NOMO-1 treated with dmso at 0.1 percent for 144 hours (cell line): Measurements from ENCODE around the gene MEGF11.
"Not testable (repeated sequence)": the region's sequence is repeated elsewhere in the genome, so short reads cannot be mapped to it uniquely, and the experiment has no call there.

Source experiments
- DNase-seq: peaks from one replicate; lab custom pipeline; 2025; ENCODE audit not compliant: unreplicated experiment; lab: John Stamatoyannopoulos, UW

Gene MEGF11

DNA sequence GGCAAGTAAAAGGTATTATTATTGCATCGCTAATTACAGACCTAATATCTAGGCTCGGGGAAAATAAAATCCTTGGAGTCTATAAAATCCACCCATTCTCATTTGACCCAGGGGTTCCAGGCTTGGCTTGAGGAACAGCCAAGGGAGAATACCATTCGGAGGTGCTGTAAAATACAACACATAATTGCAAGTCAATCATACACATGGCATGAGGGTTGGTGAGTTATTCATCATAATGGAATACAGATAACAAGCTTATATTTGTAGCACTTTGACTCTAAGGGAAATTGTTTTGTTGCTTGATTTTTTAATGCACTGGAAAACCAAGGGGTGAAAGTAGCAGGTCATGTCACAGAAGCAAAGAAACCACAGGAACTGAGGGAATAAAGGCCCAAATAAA is 23.0 kb upstream of the MEGF11 start:
- no peak for DNase-seq

DNA sequence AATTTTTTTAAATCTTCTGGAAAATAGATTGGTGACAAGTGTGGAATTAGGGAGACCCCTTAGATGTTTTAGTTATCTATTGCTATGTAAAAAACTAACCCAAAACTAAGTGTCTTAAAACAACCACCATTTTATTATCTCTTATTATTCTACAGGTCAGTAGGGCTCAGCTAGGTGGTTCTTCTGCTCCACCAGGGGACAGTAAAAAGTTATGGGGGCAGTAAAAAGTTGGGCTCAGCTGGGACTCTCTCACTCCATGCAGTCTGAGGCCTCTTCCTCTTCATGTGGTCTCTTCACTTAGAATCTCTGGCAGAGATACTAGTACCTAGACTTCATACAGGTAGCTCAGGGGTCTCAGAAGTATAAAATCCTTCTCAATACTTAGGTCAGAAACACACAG is 21.8 kb upstream of the MEGF11 start:
- DNase-seq = no peak

DNA sequence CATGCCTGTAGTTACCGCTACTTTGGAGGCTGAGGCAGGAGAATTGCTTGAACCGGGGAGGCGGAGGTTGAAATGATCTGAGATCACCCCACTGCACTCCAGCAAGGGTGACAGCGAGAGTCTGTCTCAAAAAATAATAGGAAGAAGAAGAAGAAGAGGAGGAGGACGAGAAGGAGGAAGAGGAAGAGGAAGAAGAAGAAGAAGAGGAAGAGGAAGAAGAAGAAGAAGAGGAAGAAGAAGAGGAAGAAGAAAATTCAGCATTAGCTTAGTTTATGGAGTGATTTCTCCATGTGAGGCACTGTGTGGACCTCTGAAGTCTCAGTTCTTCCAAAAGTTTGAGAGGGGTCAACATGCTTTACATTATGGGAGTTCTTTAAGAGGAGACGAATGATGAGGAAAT is 17.4 kb upstream of the MEGF11 start:
- DNase-seq = no peak

DNA sequence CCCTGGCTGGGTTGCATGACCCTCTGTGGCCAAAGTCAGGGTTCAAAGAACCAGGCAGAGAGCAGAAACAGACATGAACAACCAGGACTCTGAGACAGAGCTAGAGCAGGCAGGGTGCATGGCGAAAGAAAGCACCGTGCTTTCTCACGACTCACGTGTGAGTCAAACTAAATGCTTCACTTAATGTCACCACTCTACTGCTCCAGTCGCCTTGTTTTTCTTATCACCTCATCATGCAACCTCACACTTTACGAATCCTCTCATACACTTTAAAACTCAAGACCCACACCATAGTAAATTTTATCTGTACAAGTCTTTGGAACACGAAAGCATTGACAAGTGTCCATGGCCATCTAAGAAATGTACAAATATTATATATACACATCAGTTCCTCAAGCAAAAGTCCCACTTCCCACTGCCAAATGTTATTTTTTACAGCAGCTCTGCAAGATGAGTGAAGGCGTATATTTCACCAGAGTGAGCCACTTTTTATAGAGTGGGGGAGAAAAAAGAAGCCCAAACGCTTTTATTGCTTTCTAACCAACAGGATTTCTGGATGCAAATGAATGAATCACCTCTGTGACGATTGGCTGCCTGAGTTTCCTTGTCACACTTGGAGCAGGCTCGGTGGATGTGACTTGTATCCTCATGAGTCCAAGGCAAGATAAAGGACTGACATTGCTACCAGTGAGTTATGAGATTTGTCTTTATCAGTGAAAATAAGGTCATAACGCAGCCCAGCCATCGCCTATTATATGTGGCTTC is 16.0 kb upstream of the MEGF11 start:
- peak; percentile 82 for DNase-seq

DNA sequence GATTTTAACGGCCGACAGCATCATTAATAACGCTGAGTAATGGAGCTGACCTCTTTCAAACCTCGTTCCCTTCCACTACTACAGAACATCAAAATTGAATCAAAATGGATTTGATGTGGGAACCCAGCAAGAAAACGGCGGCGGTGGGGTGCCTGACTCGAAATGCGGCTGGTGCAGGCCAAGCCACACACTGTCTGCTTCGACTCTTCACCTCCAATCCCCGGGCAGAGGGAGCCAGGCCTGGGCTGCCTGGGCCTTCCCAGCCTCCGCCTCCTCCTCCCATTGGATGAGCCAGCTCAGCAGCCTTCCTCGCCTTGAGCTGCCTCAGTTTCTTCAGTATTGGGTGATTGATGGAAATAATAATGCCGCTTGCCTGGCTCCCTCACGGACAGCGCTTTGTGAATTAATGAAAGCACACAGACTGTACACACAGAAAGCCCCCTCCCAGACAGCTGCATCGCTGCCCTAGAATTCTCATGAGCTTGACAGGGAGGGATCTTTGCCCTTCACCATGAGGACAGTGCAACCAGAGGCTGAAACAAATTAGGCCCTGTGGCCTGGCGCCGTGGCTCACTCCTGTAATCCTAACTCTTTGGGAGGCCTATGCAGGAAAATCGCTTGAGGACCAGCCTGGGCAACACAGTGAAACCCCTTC is 11.4 kb upstream of the MEGF11 start:
- DNase-seq = no peak

DNA sequence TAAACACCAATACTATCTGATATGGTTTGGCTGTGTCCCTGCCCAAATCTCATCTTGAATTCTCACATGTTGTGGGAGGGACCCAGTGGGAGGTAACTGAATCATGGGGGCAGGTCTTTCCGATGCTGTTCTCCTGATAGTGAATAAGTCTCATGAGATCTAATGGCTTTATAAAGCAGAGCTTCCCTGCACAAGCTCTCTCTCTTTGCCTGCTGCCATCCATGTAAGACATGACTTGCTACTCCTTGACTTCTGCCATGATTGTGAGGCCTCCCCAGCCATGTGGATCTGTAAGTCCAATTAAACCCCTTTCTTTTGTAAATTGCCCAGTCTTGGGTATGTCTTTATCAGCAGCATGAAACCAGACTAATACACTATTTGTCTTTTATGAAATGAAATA is 9.3 kb upstream of the MEGF11 start:
- DNase-seq = not testable (repeated sequence)

DNA sequence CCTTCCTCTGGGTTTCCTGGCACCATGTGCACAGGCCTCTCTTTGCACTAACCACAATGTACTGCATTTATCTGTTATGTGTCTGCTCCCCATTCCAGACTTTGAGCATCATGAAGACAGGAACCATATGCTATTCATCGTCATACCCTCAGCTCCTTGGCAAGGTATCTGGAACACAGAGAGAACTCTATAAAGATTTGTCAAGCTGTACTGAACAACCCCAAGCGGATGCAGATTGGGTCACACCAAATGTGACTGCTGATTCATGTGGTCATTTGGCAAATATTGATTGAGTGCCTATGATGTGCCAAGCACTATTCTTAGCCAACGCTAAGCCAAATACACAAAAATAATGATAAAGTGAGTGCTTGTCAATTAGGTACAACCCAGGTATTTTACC is 7.5 kb upstream of the MEGF11 start:
- no peak for DNase-seq

DNA sequence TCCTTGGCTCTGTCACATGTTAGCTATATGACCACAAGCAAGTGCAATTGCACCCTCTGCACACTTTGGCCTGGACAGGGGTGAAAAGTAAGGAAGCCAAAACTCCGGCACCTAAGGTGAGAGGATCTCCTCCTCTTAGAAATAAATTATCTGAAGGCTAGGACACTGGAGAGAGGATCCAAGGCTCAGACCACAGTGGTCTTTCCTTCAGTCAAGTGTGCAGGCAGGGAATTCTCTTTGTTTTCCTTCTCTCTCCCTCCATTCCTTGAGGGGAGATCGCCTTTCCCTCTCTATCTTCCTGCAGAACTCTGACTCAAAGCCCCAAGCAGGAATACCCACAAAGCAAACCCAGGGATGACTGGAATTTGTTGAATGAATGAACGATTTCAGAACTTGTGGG is 3.1 kb upstream of the MEGF11 start:
- DNase-seq = no peak

DNA sequence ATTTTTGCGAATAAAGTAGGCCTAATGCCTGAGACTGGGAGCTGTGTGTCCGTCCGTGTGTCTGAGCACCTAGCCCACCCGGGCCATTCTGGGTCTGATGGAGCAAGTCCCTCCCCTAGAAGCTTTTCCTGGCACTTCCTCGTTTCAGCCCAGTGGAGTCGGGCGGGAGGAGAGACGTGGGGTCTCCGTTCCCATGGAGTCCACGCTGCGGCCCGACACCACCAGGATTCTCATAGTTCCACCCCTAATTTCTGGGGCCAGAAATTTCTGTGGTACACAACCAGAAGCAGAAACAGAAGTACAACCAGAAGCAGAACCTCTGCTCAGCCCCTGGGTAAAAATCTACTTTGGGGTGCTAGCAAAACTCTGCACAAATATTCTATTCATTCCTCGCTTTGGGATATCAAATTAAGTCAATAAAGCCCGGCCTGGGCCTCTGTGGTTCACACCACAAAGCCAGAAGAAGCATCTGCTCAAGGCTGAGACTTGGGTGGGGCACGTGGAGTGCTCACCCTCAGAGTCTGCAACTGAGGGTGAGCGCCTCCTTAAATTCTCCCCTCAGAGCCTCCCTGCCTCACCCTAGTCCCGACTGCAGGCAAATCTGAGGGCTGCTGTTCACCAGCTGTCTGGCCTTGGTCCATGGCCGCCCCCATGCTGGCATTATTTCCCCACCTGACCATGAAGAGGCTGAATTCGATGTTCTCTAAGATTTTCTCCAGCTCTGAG is 1.6 kb upstream of the MEGF11 start:
- DNase-seq = no peak

DNA sequence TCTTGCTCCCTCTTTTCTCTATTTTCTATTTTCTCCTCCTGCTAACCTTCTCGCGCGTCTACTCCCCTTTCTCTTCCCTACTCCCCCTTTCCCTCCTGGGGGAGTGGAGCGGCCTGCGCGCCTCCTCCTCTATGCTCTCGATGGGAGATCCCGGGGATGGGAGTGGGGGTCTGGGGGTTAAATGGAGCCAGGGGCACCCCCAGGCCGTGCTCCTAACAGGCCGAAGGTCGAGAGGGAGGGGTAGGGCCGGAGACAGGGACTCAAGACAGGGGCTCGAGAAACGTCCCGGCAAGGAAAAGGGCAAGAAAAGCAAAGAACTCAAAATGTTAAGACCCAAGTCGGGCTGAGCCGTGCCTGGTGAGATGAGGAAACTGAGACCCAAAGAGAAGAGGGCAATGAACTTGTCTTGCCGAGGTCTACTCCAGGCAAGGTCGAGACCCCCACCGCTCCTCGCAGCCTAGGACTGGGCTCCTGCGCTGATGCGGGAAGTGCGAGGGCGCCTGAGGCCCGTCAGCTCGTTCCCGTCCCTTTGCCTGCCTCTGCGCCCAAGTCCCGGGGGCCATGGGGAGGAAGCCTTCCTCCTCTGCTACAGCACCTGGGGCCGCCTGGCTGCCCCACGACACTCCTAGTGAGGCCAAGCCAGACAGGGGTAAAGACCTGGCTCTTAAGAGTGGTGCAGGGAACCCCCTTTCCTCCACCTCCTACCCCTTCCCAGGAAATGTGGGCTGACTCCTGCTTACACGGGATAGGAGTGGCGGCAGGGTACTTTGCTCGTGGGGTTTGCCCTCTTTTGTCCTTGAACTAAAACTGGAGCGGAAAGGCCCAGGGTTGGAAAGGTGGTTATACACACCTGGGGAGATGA is 770 bp upstream of the MEGF11 start:
- DNase-seq = no peak

DNA sequence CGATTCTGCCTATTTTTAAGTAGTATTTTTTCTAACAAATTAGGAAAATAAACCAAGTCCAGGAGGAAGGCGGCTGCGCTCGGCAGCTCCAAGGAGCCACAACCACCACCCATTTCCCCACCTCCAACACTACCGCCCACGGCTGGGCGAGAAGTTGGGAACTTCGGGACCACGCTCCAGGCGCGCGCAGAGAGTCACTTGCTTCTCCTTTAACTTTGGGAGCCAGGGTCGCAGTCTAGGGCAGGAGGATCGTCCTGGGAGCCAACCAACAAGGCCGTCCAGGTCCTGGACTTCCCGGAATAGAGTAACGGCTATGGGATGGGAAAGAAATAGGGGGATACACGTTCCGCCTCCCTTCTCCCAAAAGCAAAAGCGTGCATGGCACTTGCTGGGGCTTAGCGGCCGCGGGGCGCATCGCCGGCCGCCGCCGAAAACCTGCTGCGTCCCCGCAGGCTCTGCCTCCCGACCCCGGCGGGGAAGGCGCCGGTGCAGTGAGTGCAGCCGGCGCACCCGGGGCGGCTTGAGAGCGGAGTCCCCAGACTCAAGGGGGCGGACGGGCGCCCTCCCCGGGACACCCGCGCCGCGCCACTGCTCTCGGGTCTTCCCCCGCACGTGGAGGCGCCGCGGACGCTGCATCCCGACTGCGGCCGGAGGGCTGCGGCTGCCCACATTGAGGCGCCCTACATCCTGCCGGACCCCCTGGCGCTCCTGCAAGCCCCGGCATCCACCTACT is 699 bp downstream of the MEGF11 start:
- no peak for DNase-seq

DNA sequence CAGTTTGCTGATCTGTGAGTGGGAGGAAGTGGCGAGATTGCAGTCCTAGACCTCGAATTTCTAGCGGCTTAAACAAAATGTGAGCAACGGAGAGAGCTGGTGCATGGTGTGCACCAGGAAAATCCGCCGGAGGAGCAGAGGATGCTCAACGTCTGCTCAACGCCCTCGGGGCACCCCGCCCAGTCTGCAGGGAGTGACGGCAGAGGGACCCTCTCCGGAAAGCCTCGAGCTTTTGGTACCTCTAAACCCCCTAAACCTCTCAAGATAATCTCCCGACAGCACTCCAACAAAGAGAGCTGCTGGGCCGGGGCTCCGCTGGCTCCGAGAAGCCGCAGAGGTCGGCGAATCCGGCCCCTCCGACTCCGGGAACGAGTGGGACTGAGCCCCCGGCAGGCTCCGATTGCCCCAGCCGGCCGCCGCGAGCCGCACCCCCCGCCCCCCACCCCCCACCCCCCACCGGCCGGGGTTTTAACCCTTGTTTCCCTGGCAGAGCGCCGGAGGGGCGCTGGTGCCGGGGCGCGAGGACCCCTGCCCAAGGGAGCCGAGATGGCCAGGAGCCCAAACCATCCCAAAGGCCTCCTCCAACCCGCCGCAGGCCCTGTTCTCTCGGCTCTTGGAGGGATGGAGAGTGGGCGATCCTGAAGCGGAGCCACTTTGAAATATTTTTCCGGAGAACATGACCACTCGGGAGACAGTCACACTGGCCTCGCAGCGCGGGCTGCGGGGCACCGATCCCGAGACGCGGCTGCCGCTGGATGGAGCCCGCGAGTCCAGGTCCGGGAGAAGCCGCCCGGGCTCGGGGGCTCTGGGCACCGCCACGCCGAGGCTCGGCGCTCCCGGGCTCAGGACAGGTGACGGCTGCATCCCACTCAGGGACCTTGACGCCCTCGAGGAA is 1.5 kb downstream of the MEGF11 start:
- DNase-seq = no peak

DNA sequence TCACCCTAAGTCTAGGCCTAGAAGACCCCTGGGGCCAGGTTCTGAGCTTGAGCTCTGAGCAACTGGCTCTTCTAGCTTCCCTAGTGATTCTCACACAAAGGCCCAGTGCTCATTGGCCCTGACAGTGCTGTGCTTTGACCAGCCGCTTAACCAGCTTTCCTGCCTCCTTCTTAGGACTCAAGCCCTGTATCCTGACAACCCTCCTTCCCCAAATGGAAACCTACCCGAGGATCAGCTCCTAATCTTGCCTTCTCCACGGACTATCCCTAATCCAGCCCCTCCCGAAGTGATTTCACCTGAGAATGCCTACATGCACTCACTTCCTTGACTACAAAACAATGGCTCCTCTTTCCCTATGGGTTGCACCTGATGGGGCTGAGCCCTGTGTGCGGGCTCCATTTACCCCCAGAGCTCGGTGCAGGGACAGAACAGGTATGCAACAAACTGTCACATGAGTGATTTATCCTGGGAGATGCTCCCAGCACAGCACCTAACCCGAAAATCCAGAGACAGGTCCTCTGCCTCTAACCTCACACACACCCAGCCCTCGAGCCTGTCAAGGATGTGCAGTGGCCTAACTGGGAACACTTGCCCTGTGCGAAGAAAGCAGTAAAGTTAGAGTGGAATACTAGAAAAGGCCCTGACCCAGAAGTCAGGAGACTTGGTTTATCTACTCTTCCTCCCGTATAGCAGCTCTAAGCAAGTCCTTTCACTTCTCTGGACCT is 2.3 kb downstream of the MEGF11 start:
- DNase-seq = no peak

DNA sequence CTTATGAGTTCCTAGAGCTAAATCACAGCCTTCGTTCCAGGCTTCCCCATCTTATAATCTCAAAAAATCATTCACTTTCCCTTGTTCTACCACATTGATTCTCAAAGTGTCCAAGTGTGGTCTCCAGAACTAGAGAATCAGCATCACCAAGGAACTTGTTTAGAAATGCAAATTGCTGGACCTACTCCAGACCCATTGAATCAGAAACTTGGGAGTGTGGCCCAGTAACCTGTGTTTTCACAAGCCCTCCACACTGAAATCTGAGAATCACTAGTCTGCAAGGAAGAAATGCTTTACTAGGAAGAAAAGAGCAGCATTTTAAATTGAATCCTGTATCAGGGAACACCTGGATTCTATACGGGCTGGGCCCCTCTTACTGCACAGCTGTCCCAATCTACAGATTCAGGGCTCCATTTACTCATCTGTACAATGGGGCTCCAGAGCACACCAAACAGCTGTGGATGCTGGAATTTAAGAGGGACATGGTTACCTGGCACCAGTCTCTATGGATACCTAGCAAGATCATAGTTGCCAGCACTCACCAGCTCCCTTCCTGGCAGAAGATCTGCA is 3.9 kb downstream of the MEGF11 start:
- DNase-seq = no peak

DNA sequence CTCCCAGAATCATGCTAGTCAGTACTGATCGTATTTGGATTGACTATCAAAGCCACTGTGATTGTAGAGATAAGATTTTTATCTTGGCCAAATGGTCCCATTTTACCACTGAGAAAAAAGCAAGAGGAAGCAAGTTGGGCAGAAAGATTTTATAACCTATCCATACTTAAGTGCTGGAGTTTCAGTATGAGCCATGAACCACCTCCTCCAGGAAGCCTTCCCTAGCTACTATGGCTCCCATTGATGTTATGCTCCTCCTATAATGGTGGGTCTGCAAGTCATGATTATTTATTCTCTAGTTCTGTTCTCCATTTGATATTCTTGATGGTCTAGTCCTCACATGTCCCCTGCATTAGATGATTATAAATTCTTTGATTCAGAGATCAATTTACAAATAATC is 6.6 kb downstream of the MEGF11 start:
- no peak for DNase-seq

DNA sequence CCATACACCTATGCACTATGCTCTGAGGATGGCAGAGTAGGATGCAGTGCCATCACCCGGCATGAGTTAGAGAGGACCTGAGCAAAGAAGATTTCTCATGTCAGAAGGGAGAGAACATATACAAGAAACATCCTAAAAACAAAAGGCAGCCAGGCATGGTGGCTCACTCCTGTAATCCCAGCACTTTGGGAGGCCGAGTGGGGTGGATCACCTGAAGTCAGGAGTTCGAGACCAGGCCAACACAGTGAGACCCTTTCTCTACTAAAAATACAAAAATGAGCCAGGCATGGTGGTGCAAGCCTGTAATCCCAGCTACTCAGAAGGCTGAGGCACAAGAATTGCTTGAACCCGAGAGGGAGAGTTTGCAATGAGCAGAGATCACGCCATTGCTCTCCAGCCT is 7.7 kb downstream of the MEGF11 start:
- not testable (repeated sequence) for DNase-seq

DNA sequence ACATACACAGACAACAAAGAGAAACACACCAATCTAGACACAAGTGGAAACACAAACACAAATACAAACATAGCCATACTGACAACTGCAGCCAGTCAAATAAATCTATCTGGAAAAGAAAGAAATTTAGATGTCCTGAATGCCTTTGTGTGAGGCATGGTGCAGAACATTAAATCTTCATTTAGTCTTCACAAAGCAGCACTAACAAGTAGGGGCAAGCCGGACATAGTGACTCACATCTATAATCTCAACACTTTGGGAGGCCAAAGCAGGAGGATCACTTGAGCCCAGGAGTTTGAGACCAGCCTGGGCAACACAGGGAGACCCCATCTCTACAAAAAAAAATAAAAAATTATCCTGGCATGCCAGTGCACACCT is 11.7 kb downstream of the MEGF11 start:
- no peak for DNase-seq

DNA sequence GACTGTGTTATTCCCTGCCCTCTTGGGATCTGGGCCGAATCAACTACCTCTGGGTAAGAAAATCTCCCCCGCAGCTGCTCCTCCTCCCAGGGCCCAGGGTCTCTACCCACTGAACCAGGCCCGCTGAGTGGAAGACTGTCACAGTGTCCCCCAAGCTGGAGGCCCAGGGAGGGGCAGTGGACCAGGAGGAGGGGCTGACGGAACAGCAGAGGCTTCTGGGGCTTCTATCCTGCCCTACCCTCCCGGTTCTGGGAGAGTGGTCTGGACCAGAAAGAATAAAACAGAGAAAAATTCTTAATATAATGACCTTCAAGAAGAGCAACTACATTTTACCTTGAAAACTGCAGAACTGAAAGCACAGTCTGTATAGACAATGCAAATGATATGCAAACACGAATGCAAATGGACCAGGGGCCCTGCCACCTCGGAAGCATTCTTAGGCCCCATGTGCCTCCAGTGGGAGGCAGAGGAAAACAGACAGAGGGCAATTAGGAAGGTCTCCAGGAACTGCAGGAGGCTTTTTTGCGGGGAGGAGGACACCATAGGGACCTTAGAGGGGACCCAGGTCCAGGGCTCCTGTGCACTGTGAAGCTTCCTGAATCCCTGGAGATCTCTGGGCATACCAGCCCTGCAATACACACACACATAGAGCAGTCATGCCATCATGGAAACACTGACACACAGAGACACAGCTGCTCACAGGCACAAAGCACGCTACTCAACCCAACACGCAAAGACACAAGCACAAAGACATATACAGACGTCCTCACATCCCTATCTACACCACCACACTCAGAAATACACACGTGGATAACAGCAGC is 12.3 kb downstream of the MEGF11 start:
- DNase-seq = no peak
